ENCODE results near the gene COBL. TPM values are rescaled to one million over a fixed set of nuclear protein-coding genes. Genes with fewer than 3 reads are reported as not detected.

COBL gene
- total RNA-seq, 3 donors from 2014 or later (not counting 1 experiment from before 2014, with no cell fraction given), result not detected

- Histone ChIP-seq H3K27ac (ENCODE audit: low read length) (no peak overlapping the region), H3K4me3 (ENCODE audit: low read length) (no peak overlapping the region), H3K27me3 (ENCODE audit: control insufficient read depth, insufficient read depth, low read length) (no peaks in the 10 kb centered on the region), H3K9me3 (ENCODE audit: control insufficient read depth, insufficient read depth, low read length) (no peaks in the 10 kb centered on the region), H3K4me1 (ENCODE audit: control insufficient read depth, insufficient read depth, low read length) (no peaks in the 10 kb centered on the region), H3K36me3 (ENCODE audit: control insufficient read depth, insufficient read depth, low read length) (no peaks in the 10 kb centered on the region)
- DNase-seq, result no peak
- 79% methylated on average over 2 of the region's 2 CpGs for WGBS (ENCODE audit: insufficient coverage)
- Mint-ChIP-seq H3K27me3 (ENCODE audit: low read depth in 2 of 2) (peaks cover 10 to 12% of the 10 kb centered on the region in 2 donors), H3K4me1 (peaks cover 0 to 4% of the 10 kb centered on the region in 2 donors), H3K9me3 (no peaks in the 10 kb centered on the region), H3K27ac (no peak overlapping the region), H3K36me3 (no peaks in the 10 kb centered on the region), H3K4me3 (no peak overlapping the region)
- no peak for ATAC-seq
- no peak for TF ChIP-seq CTCF (IDR thresholded peaks at IDR 0.05)
- intact Hi-C loops (cut with micrococcal nuclease), result no loop called here
Measured at GRCh38 chr7:51230324-51230625, 86.3 kb downstream of the COBL start.

- H3K27ac ChIP-seq (ENCODE audit: low read length), result no peak overlapping the region
- H3K9me3 ChIP-seq (ENCODE audit: control insufficient read depth, insufficient read depth, low read length), result no peaks in the 10 kb centered on the region
- Mint-ChIP-seq H3K27ac (no peak overlapping the region), H3K27me3 (ENCODE audit: low read depth in 2 of 2) (peaks cover 10 to 12% of the 10 kb centered on the region in 2 donors), H3K9me3 (no peaks in the 10 kb centered on the region), H3K36me3 (no peaks in the 10 kb centered on the region), H3K4me1 (peaks cover 0 to 4% of the 10 kb centered on the region in 2 donors), H3K4me3 (no peak overlapping the region)
- H3K36me3 ChIP-seq (ENCODE audit: control insufficient read depth, insufficient read depth, low read length), result no peaks in the 10 kb centered on the region
- no peak for TF ChIP-seq CTCF (IDR thresholded peaks at IDR 0.05)
- no peaks in the 10 kb centered on the region for H3K27me3 ChIP-seq (ENCODE audit: control insufficient read depth, insufficient read depth, low read length)
- DNase-seq (no peak), ATAC-seq (no peak)
- WGBS (ENCODE audit: insufficient coverage), result 88% methylated on average over 11 of the region's 11 CpGs
- H3K4me3 ChIP-seq (ENCODE audit: low read length), result no peak overlapping the region
- intact Hi-C loops (cut with micrococcal nuclease), result no loop called here
- no peaks in the 10 kb centered on the region for H3K4me1 ChIP-seq (ENCODE audit: control insufficient read depth, insufficient read depth, low read length)
Measured at GRCh38 chr7:51229620-51230323, 86.8 kb downstream of the COBL start.

- 79% methylated on average over 18 of the region's 18 CpGs for WGBS (ENCODE audit: insufficient coverage)
- H3K27me3 Mint-ChIP-seq (ENCODE audit: low read depth in 2 of 2), result peaks cover 10 to 12% of the 10 kb centered on the region in 2 donors
Measured at GRCh38 chr7:51229106-51229537, 87.5 kb downstream of the COBL start.

More at GRCh38 chr7:51229106-51229537, 87.5 kb downstream of the COBL start:
- Histone ChIP-seq H3K9me3 (ENCODE audit: control insufficient read depth, insufficient read depth, low read length) (no peaks in the 10 kb centered on the region), H3K27me3 (ENCODE audit: control insufficient read depth, insufficient read depth, low read length) (no peaks in the 10 kb centered on the region), H3K36me3 (ENCODE audit: control insufficient read depth, insufficient read depth, low read length) (no peaks in the 10 kb centered on the region), H3K4me3 (ENCODE audit: low read length) (no peak overlapping the region), H3K27ac (ENCODE audit: low read length) (no peak overlapping the region), H3K4me1 (ENCODE audit: control insufficient read depth, insufficient read depth, low read length) (no peaks in the 10 kb centered on the region)
- H3K36me3 Mint-ChIP-seq, result no peaks in the 10 kb centered on the region
- DNase-seq (no peak), ATAC-seq (no peak)
- H3K4me1 Mint-ChIP-seq, result peaks cover 0 to 4% of the 10 kb centered on the region in 2 donors
- intact Hi-C loops (cut with micrococcal nuclease), result no loop called here
- H3K9me3 Mint-ChIP-seq, result no peaks in the 10 kb centered on the region
- H3K4me3 Mint-ChIP-seq, result no peak overlapping the region
- H3K27ac Mint-ChIP-seq, result no peak overlapping the region
- TF ChIP-seq CTCF (IDR thresholded peaks at IDR 0.05), result no peak

All from natural killer cell (primary cell).